Keratinocyte (primary cell): Measurements from ENCODE around the gene PIEZO1. TPM values are rescaled to one million over a fixed set of nuclear protein-coding genes. Genes with fewer than 3 reads are reported as not detected.

Experiments used
- DNase-seq: peaks from one replicate; pipeline ENCODE4 v3.0.0-alpha.2; 2011; ENCODE audit warnings: low read depth, missing footprints, low spot score
- FAIRE-seq: peaks from 2 replicates; lab custom pipeline; 2011; peaks lifted over from hg19 to GRCh38; lab: Jason Lieb, UNC
- H2AFZ ChIP-seq: 2 replicates; pipeline ENCODE4 v1.6.0; 2012; ENCODE audit warnings: low read length, control low read depth, inconsistent platforms; ENCODE audit not compliant: control insufficient read depth
- H3K27ac ChIP-seq: 2 replicates; pipeline ENCODE4 v1.5.1; 2011; ENCODE audit warnings: low read length; ENCODE audit not compliant: control insufficient read depth, insufficient read depth
- H3K27me3 ChIP-seq: 3 replicates; pipeline ENCODE4 v1.6.0; 2011; ENCODE audit warnings: low read length; ENCODE audit not compliant: control insufficient read depth, insufficient read depth; ENCODE audit errors: extremely low read depth
- H3K36me3 ChIP-seq, 2 experiments: 2 replicates in 1 of 2; 3 replicates in 1 of 2; pipeline ENCODE4 v1.5.1; 2011; ENCODE audit warnings: low read length in 2 of 2, mild to moderate bottlenecking in 1 of 2; ENCODE audit not compliant: control insufficient read depth in 2 of 2, insufficient read depth in 2 of 2; ENCODE audit errors: extremely low read depth in 1 of 2
- H3K4me1 ChIP-seq: 3 replicates; pipeline ENCODE4 v1.5.1; 2011; ENCODE audit warnings: low read length; ENCODE audit not compliant: control insufficient read depth, insufficient read depth; ENCODE audit errors: extremely low read depth
- H3K4me2 ChIP-seq: 3 replicates; pipeline ENCODE4 v1.6.0; 2011; ENCODE audit warnings: low read depth, low read length; ENCODE audit not compliant: control insufficient read depth, insufficient read depth; ENCODE audit errors: extremely low read depth
- H3K4me3 ChIP-seq, 3 experiments: fragments of 200-600 bp in 1 of 3; sonication (generic) in 1 of 3; 2 replicates in 2 of 3; 3 replicates in 1 of 3; pipeline ENCODE4 v1.5.1; 2011 to 2016; ENCODE audit warnings: low read length in 3 of 3, mild to moderate bottlenecking in 3 of 3, control low read depth in 2 of 3, inconsistent platforms in 1 of 3, low read depth in 1 of 3, mixed read lengths in 1 of 3, mixed run types in 1 of 3, moderate library complexity in 1 of 3; ENCODE audit not compliant: control insufficient read depth in 2 of 3, insufficient read depth in 2 of 3; ENCODE audit errors: extremely low read depth in 1 of 3
- H3K79me2 ChIP-seq: 2 replicates; pipeline ENCODE4 v1.6.0; 2012; ENCODE audit warnings: low read length; ENCODE audit not compliant: control insufficient read depth, insufficient read depth
- H3K9ac ChIP-seq: 3 replicates; pipeline ENCODE4 v1.6.0; 2011; ENCODE audit warnings: low read length; ENCODE audit not compliant: control insufficient read depth, insufficient read depth; ENCODE audit errors: extremely low read depth
- H3K9me1 ChIP-seq: 3 replicates; pipeline ENCODE4 v1.6.0; 2011; ENCODE audit warnings: low read length; ENCODE audit not compliant: control insufficient read depth, insufficient read depth; ENCODE audit errors: extremely low read depth
- H3K9me3 ChIP-seq: 2 replicates; pipeline ENCODE4 v1.5.1; 2012; ENCODE audit warnings: low read depth, low read length; ENCODE audit not compliant: control insufficient read depth
- H4K20me1 ChIP-seq: 3 replicates; pipeline ENCODE4 v1.6.0; 2011; ENCODE audit warnings: low read length; ENCODE audit not compliant: control insufficient read depth, insufficient read depth; ENCODE audit errors: extremely low read depth
- CTCF ChIP-seq, 3 experiments: IDR thresholded peaks in 1 of 3; conservative IDR thresholded peaks in 1 of 3; optimal IDR thresholded peaks in 1 of 3; 2 replicates in 2 of 3; 3 replicates in 1 of 3; pipeline versions ENCODE3 to v1.5.1; 2011; ENCODE audit warnings: low read length in 3 of 3, mild to moderate bottlenecking in 3 of 3, moderate library complexity in 2 of 3, control low read depth in 1 of 3, inconsistent platforms in 1 of 3; ENCODE audit not compliant: insufficient read depth in 2 of 3; ENCODE audit errors: extremely low read depth in 1 of 3
- EZH2 ChIP-seq: IDR thresholded peaks from one replicate; pipeline ENCODE4 v1.6.1; 2012; ENCODE audit warnings: inconsistent platforms, mild to moderate bottlenecking, low read length, moderate library complexity
- dilution Hi-C: fragments of 300-500 bp; cut with MboI; formaldehyde crosslinking; loops from one replicate; pipeline ENCODE4 v1.7.0; 2020; ENCODE audit warnings: low sequenced_read_pairs; ENCODE audit not compliant: extremely low pct_ligation_motif_present
- polyA plus RNA-seq, 5 experiments: library from polyadenylated mRNA; depleted of rRNA in 3 of 5; stranded (reverse) in 3 of 5; stranded (forward) in 1 of 5; unstranded in 1 of 5; fragments of >200 nt; gene quantifications; 1 replicate in 1 of 5; 2 replicates in 3 of 5; 3 replicates in 1 of 5; pipeline versions ENCODE4 v1.2.1 to v1.2.3, GENCODE V29; 2011 to 2012; ENCODE audit warnings: missing spikeins in 2 of 5, low read depth in 1 of 5, low replicate concordance in 1 of 5

PIEZO1 gene
- polyA plus RNA-seq, 1 donor (not counting 4 experiments of a cell fraction or from before 2014, with no cell fraction given): 62.8 TPM

- Histone ChIP-seq H3K9me1 (no peaks in the 10 kb centered on the region), H3K27me3 (no peaks in the 10 kb centered on the region), H3K4me1 (peaks cover 4% of the 10 kb centered on the region), H3K9me3 (no peaks in the 10 kb centered on the region), H3K27ac (no peak overlapping the region), H3K9ac (no peak overlapping the region), H3K36me3 (peaks cover 12 to 19% of the 10 kb centered on the region in 2 experiments), H2AFZ (no peak overlapping the region), H3K4me2 (no peak overlapping the region), H3K79me2 (peaks cover 53% of the 10 kb centered on the region), H3K4me3 (no peak overlapping the region), H4K20me1 (peaks cover 28% of the 10 kb centered on the region)
- no peak for DNase-seq
- no peak for FAIRE-seq
- dilution Hi-C loops: no loop called here
- no peak for TF ChIP-seq CTCF (optimal IDR thresholded peaks at IDR 0.05 in 1 of 3, IDR thresholded peaks at IDR 0.05 in 1 of 3, conservative IDR thresholded peaks at IDR 0.05 in 1 of 3; ENCODE audit: extremely low read depth in 1 of 3, insufficient read depth in 2 of 3, low read length in 3 of 3)
- TF ChIP-seq EZH2: no peak
Observed at GRCh38 chr16:88748364-88748763, 36.7 kb downstream of the PIEZO1 start.

GRCh38 chr16:88747588-88748301 is 37.3 kb downstream of the PIEZO1 start:
- Histone ChIP-seq H3K4me3 (no peak overlapping the region), H3K9me1 (no peaks in the 10 kb centered on the region), H4K20me1 (peaks cover 33% of the 10 kb centered on the region), H3K27me3 (no peaks in the 10 kb centered on the region), H3K79me2 (peaks cover 55% of the 10 kb centered on the region), H3K4me1 (peaks cover 4% of the 10 kb centered on the region), H3K27ac (no peak overlapping the region), H3K36me3 (peaks cover 18 to 19% of the 10 kb centered on the region in 2 experiments), H3K9me3 (no peaks in the 10 kb centered on the region), H3K4me2 (no peak overlapping the region), H3K9ac (no peak overlapping the region), H2AFZ (no peak overlapping the region)
- TF ChIP-seq EZH2: no peak
- TF ChIP-seq CTCF (optimal IDR thresholded peaks at IDR 0.05 in 1 of 3, IDR thresholded peaks at IDR 0.05 in 1 of 3, conservative IDR thresholded peaks at IDR 0.05 in 1 of 3; ENCODE audit: extremely low read depth in 1 of 3, insufficient read depth in 2 of 3, low read length in 3 of 3): peak in 2 of 3 experiments; percentile 61 to 84
- peak; percentile 59 for FAIRE-seq
- dilution Hi-C loops: no loop called here
- DNase-seq: no peak
